Esophagus (tissue), 2 donors: Measurements from ENCODE around the gene ANKLE1. TPM values are rescaled to one million over a fixed set of nuclear protein-coding genes. Genes with fewer than 3 reads are reported as not detected.
"Not testable (repeated sequence)": the region's sequence is repeated elsewhere in the genome, so short reads cannot be mapped to it uniquely, and the experiment has no call there.

Experiments used
- H3K27ac ChIP-seq, 2 donors: one replicate each; pipeline ENCODE4 v1.5.1; 2013; ENCODE audit warnings: low read depth in 2 of 2, mild to moderate bottlenecking in 2 of 2, inconsistent platforms in 1 of 2, low read length in 1 of 2, moderate library complexity in 1 of 2
- H3K27me3 ChIP-seq, 2 donors: one replicate each; pipeline ENCODE4 v1.6.1; 2013; ENCODE audit warnings: low read length in 2 of 2, control low read depth in 1 of 2, mild to moderate bottlenecking in 1 of 2; ENCODE audit not compliant: insufficient read depth in 2 of 2, control insufficient read depth in 1 of 2
- H3K36me3 ChIP-seq, 2 donors: one replicate each; pipeline ENCODE4 v1.6.1; 2013; ENCODE audit warnings: low read length in 1 of 2; ENCODE audit not compliant: control insufficient read depth in 2 of 2, insufficient read depth in 2 of 2
- H3K4me1 ChIP-seq, 2 donors: one replicate each; pipeline ENCODE4 v1.6.1; 2013; ENCODE audit warnings: low read length in 1 of 2; ENCODE audit not compliant: control insufficient read depth in 2 of 2, insufficient read depth in 2 of 2
- H3K4me3 ChIP-seq, 2 donors: one replicate each; pipeline ENCODE4 v1.5.1; 2013; ENCODE audit warnings: low read length in 2 of 2, mild to moderate bottlenecking in 2 of 2, low read depth in 1 of 2, moderate library complexity in 1 of 2
- H3K9me3 ChIP-seq, 2 donors: one replicate each; pipeline ENCODE4 v1.6.1; 2013; ENCODE audit warnings: mild to moderate bottlenecking in 2 of 2, low read depth in 1 of 2, low read length in 1 of 2, moderate library complexity in 1 of 2; ENCODE audit not compliant: control insufficient read depth in 2 of 2, insufficient read depth in 1 of 2
- WGBS, 2 donors: extraction: QIAGEN DNeasy Blood & Tissue Kit; methylation state at CpG; one replicate each; pipeline ENCODE4 v1.1.7; 2013; 5-methylcytosine and 5-hydroxymethylcytosine counted together
- polyA plus RNA-seq, 2 donors: library from polyadenylated mRNA; stranded (reverse); fragments of 200-250 nt; gene quantifications; one replicate each; pipeline ENCODE4 v1.2.3, GENCODE V29; 2013
- donor health status: healthy with polysubstance abuse.
- donor health status: Bipolar disorder and iron deficiency.

The ANKLE1 gene
- polyA plus RNA-seq, 2 donors = 0.22 to 0.45 TPM

GRCh38 chr19:17294051-17294891 lies 12.6 kb downstream of the ANKLE1 start:
- no peaks in the 10 kb centered on the region for H3K9me3 ChIP-seq
- peaks cover 0 to 4% of the 10 kb centered on the region in 2 donors for H3K4me1 ChIP-seq
- no peaks in the 10 kb centered on the region for H3K27me3 ChIP-seq
- H3K36me3 ChIP-seq = peaks cover 0 to 2% of the 10 kb centered on the region in 2 donors
- H3K27ac ChIP-seq = no peak overlapping the region
- no peak overlapping the region for H3K4me3 ChIP-seq
- WGBS, 2 donors = 80 to 83% methylated on average over 47 to 48 of the region's 48 CpGs

- not testable (repeated sequence) for H3K36me3 ChIP-seq, H3K27ac ChIP-seq, H3K9me3 ChIP-seq, H3K4me1 ChIP-seq, H3K27me3 ChIP-seq, H3K4me3 ChIP-seq
- WGBS, 2 donors = 91 to 92% methylated on average over 6 of the region's 6 CpGs
Measured at GRCh38 chr19:17295551-17295950, 13.8 kb downstream of the ANKLE1 start.

GRCh38 chr19:17296273-17296672 lies 14.6 kb downstream of the ANKLE1 start:
- Histone ChIP-seq H3K27ac (no peak overlapping the region), H3K27me3 (no peaks in the 10 kb centered on the region)
- whole genome bisulfite sequencing, 2 donors = 57 to 61% methylated on average over 4 of the region's 4 CpGs

GRCh38 chr19:17296976-17297375 lies 15.3 kb downstream of the ANKLE1 start:
- H3K27ac ChIP-seq = no peak overlapping the region
- no peaks in the 10 kb centered on the region for H3K27me3 ChIP-seq
- H3K4me1 ChIP-seq = peaks cover 0 to 3% of the 10 kb centered on the region in 2 donors
- peaks cover 0 to 6% of the 10 kb centered on the region in 2 donors for H3K36me3 ChIP-seq
- WGBS, 2 donors = 91 to 92% methylated on average over 6 of the region's 6 CpGs
- no peaks in the 10 kb centered on the region for H3K9me3 ChIP-seq
- no peak overlapping the region for H3K4me3 ChIP-seq

More at GRCh38 chr19:17296273-17296672, 14.6 kb downstream of the ANKLE1 start:
- H3K9me3 ChIP-seq = no peaks in the 10 kb centered on the region
- H3K4me3 ChIP-seq = no peak overlapping the region
- peaks cover 0 to 4% of the 10 kb centered on the region in 2 donors for H3K4me1 ChIP-seq
- peaks cover 0 to 6% of the 10 kb centered on the region in 2 donors for H3K36me3 ChIP-seq

GRCh38 chr19:17300992-17301619 lies 19.4 kb downstream of the ANKLE1 start:
- Histone ChIP-seq H3K4me1 (peaks cover 0 to 5% of the 10 kb centered on the region in 2 donors), H3K27me3 (no peaks in the 10 kb centered on the region), H3K4me3 (no peak overlapping the region), H3K27ac (no peak overlapping the region), H3K36me3 (peaks cover 0 to 3% of the 10 kb centered on the region in 2 donors), H3K9me3 (no peaks in the 10 kb centered on the region)
- WGBS, 2 donors = 93 to 95% methylated on average over 40 to 51 of the region's 51 CpGs

GRCh38 chr19:17302391-17303166 lies 20.9 kb downstream of the ANKLE1 start:
- Histone ChIP-seq H3K4me3 (peak overlapping the region; percentile 62 to 68), H3K36me3 (peaks cover 0 to 3% of the 10 kb centered on the region in 2 donors), H3K27me3 (no peaks in the 10 kb centered on the region), H3K4me1 (peaks cover 0 to 5% of the 10 kb centered on the region in 2 donors), H3K27ac (peak overlapping the region; percentile 45 to 48), H3K9me3 (no peaks in the 10 kb centered on the region)
- 12 to 18% methylated on average over 23 to 29 of the region's 29 CpGs for WGBS, 2 donors

GRCh38 chr19:17303167-17303939 lies 21.7 kb downstream of the ANKLE1 start, which contains the start of gene ABHD8:
Gene ABHD8, minus strand, starts transcription at chr19:17303425. Its CDS starts 1,809 bp downstream, at chr19:17301616.
- H3K4me1 ChIP-seq = peaks cover 0 to 8% of the 10 kb centered on the region in 2 donors
- H3K27ac ChIP-seq = peak within 1 kb of the TSS; percentile 48 to 62
- peak within 1 kb of the TSS; percentile 62 to 68 for H3K4me3 ChIP-seq
- no peaks in the 10 kb centered on the region for H3K27me3 ChIP-seq
- peaks cover 0 to 3% of the 10 kb centered on the region in 2 donors for H3K36me3 ChIP-seq
- H3K9me3 ChIP-seq = no peaks in the 10 kb centered on the region
- 1% methylated on average over 51 to 52 of the region's 52 CpGs for WGBS, 2 donors

GRCh38 chr19:17303940-17304267 lies 22.2 kb downstream of the ANKLE1 start:
- 52 to 68% methylated on average over 12 of the region's 12 CpGs for WGBS, 2 donors
- Histone ChIP-seq H3K4me1 (peaks cover 0 to 8% of the 10 kb centered on the region in 2 donors), H3K9me3 (no peaks in the 10 kb centered on the region), H3K4me3 (peak overlapping the region in 1 of 2 donors; percentile 21), H3K27me3 (no peaks in the 10 kb centered on the region), H3K27ac (peak overlapping the region; percentile 43 to 62), H3K36me3 (peaks cover 0 to 3% of the 10 kb centered on the region in 2 donors)
